ENCODE results near the gene KCNG2. TPM values are rescaled to one million over a fixed set of nuclear protein-coding genes. Genes with fewer than 3 reads are reported as not detected.

The KCNG2 gene
- total and polyA plus RNA-seq, 2 donors (not counting 1 experiment from before 2014, with no cell fraction given) = not detected

GRCh38 chr18:79789901-79790890 lies 7.5 kb upstream of the KCNG2 start:
- Histone ChIP-seq H2AFZ (ENCODE audit: insufficient read depth, low read depth, low read length, poor library complexity, severe bottlenecking) (no peak overlapping the region), H3K36me3 (replicated peaks in 1 of 2; ENCODE audit: control extremely low read depth in 1 of 2, control insufficient read depth in 1 of 2, extremely low read depth in 1 of 2, insufficient read depth in 2 of 2, low read length in 1 of 2) (no peaks in the 10 kb centered on the region), H3K9ac (ENCODE audit: low read length) (no peak overlapping the region), H3K4me3 (ENCODE audit: control extremely low read depth in 1 of 5, extremely low read depth in 1 of 5, insufficient read depth in 1 of 5, low read depth in 2 of 5, low read length in 4 of 5) (no peak overlapping the region), H3K4me2 (replicated peaks; ENCODE audit: low read depth, low read length, poor library complexity, severe bottlenecking) (no peak overlapping the region), H4K20me1 (ENCODE audit: control insufficient read depth, insufficient read depth, low read length, poor library complexity, severe bottlenecking) (no peaks in the 10 kb centered on the region), H3K27me3 (replicated peaks in 1 of 4; ENCODE audit: control extremely low read depth in 1 of 4, control insufficient read depth in 3 of 4, insufficient read depth in 4 of 4, low read length in 3 of 4) (peaks cover 0 to 63% (median 26%) of the 10 kb centered on the region in 4 experiments), H3K27ac (ENCODE audit: low read length in 2 of 2) (no peak overlapping the region), H3K4me1 (ENCODE audit: control insufficient read depth in 2 of 2, insufficient read depth in 2 of 2, low read length in 2 of 2) (peaks cover 29 to 38% of the 10 kb centered on the region in 2 donors), H3K79me2 (ENCODE audit: control insufficient read depth, insufficient read depth, low read length) (no peaks in the 10 kb centered on the region), H3K9me3 (ENCODE audit: control extremely low read depth in 1 of 3, control insufficient read depth in 2 of 3, insufficient read depth in 1 of 3, low read length in 2 of 3) (peaks cover 0 to 28% (median 0%) of the 10 kb centered on the region in 3 donors)
- ChIA-PET POLR2A (no interaction called here), CTCF (no interaction called here)
- no peak overlapping the region for H3K27ac Mint-ChIP-seq
- H3K27me3 Mint-ChIP-seq = peaks cover 60% of the 10 kb centered on the region
- peaks cover 28% of the 10 kb centered on the region for H3K4me1 Mint-ChIP-seq
- WGBS (ENCODE audit: insufficient coverage) = 73% methylated on average over 45 of the region's 46 CpGs
- no peak for DNase-seq
- no peak for ATAC-seq (ENCODE audit: low read depth)
- H3K9me3 Mint-ChIP-seq (ENCODE audit: insufficient read depth) = no peaks in the 10 kb centered on the region
- H3K4me3 Mint-ChIP-seq = no peak overlapping the region
- intact Hi-C loops (cut with micrococcal nuclease) = loop anchor here (10.0 kb wide), 1 partner anchor 245 kb away; the partner anchor contains the start of gene RBFA
- TF ChIP-seq CTCF (IDR thresholded peaks at IDR 0.05) = no peak
- TF ChIP-seq EZH2 (IDR thresholded peaks at IDR 0.05; ENCODE audit: borderline replicate concordance, insufficient read depth, low read depth, low read length, poor library complexity, severe bottlenecking) = no peak
